H1 (cell line): ENCODE results near the gene FNDC5.

ENCODE experiments used
- GTF2F1 ChIP-seq: IDR thresholded peaks from 2 replicates; pipeline ENCODE4 v1.6.1; 2012; ENCODE audit warnings: low read depth, low read length, improper control_type of control experiment, borderline replicate concordance
- NRF1 ChIP-seq: IDR thresholded peaks from 2 replicates; pipeline ENCODE4 v1.6.1; 2011; ENCODE audit warnings: mild to moderate bottlenecking, low read depth, low read length, improper control_type of control experiment
- POLR2A ChIP-seq, 2 experiments: IDR thresholded peaks; 1 replicate in 1 of 2; 2 replicates in 1 of 2; pipeline ENCODE4 v1.6.1; 2011; ENCODE audit warnings: low read depth in 2 of 2, low read length in 2 of 2, mild to moderate bottlenecking in 2 of 2; ENCODE audit errors: control extremely low read depth in 1 of 2
- RFX5 ChIP-seq: IDR thresholded peaks from 2 replicates; pipeline ENCODE4 v1.6.1; 2011; ENCODE audit warnings: low read depth, low read length, improper control_type of control experiment, borderline replicate concordance
- RNF2 ChIP-seq: fragments of 200-900, 300-1000 bp; sonication (generic); IDR thresholded peaks from 2 replicates; pipeline ENCODE4 v1.7.1; 2016; ENCODE audit warnings: borderline replicate concordance, low read depth, mild to moderate bottlenecking, antibody characterized with exemption, low read length; ENCODE audit not compliant: poor library complexity, severe bottlenecking; ENCODE audit errors: missing control alignments
- TAF1 ChIP-seq: IDR thresholded peaks from 2 replicates; pipeline ENCODE4 v1.6.1; 2011; ENCODE audit warnings: mild to moderate bottlenecking, low read depth, low read length
- TCF12 ChIP-seq: IDR thresholded peaks from 2 replicates; pipeline ENCODE4 v1.6.1; 2011; ENCODE audit warnings: low read depth, mild to moderate bottlenecking, low read length
- TF ChIP-seq, protein P1 (sequence below), 3 experiments: IDR thresholded peaks; 1 replicate in 2 of 3; 2 replicates in 1 of 3; pipeline versions ENCODE4 v1.5.1 to v1.6.1; 2011; ENCODE audit warnings: low read length in 3 of 3, mild to moderate bottlenecking in 3 of 3, inconsistent platforms in 2 of 3, low read depth in 1 of 3, moderate library complexity in 1 of 3; ENCODE audit not compliant: insufficient read depth in 1 of 3; ENCODE audit errors: control extremely low read depth in 1 of 3

DNA sequence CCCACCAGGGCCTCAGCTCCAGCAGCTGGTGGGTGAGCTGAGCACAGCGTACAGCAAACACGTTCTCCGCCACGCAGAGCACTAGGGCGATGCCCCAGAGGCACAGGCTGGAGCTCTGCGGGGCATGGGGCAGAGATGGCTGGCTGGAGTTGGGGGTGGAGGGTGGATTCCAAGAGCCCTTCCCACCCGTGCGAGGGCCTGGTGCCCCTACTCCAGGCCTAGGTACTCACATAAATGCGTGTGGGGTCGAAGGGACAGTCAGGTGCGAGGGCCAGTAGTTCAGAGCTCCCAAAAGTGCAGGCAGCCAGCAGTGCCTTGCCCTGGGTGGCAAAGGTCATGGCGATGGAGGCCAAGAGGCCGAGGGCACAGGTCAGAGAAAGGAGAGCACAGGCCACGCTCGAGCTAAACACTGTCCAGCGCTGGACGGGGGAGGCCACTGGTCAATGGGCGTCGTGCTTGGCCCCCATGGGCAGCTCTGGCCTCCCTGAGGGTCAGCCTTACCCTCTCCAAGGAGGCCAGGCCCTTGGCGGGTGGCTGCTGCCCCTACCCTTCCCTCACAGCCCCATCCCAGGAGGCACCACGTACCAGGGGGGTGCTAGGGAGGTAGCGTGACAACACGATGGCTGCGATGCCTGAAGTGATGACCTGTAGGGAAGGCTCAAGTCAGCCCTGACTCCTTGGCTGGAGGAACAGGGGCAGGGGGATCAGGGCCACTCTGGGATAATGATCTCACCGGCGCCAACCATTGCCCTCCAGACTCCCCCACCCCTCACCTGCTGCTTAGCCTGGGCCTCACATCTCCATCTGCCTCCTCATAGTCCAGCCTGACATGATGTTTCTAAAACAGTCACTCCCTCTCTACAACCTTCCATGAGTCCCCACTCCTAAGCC is 24.9 kb upstream of the FNDC5 start:
- TF ChIP-seq, protein P1, sequence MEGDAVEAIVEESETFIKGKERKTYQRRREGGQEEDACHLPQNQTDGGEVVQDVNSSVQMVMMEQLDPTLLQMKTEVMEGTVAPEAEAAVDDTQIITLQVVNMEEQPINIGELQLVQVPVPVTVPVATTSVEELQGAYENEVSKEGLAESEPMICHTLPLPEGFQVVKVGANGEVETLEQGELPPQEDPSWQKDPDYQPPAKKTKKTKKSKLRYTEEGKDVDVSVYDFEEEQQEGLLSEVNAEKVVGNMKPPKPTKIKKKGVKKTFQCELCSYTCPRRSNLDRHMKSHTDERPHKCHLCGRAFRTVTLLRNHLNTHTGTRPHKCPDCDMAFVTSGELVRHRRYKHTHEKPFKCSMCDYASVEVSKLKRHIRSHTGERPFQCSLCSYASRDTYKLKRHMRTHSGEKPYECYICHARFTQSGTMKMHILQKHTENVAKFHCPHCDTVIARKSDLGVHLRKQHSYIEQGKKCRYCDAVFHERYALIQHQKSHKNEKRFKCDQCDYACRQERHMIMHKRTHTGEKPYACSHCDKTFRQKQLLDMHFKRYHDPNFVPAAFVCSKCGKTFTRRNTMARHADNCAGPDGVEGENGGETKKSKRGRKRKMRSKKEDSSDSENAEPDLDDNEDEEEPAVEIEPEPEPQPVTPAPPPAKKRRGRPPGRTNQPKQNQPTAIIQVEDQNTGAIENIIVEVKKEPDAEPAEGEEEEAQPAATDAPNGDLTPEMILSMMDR (IDR thresholded peaks at IDR 0.05; ENCODE audit: control extremely low read depth in 1 of 3, insufficient read depth in 1 of 3, low read depth in 1 of 3, low read length in 3 of 3) = no peak
- no peak for TF ChIP-seq POLR2A (IDR thresholded peaks at IDR 0.05; ENCODE audit: control extremely low read depth in 1 of 2, low read depth in 2 of 2, low read length in 2 of 2)
- TF ChIP-seq TAF1 = no peak
- no peak for TF ChIP-seq TCF12
- TF ChIP-seq RFX5 = no peak
- no peak for TF ChIP-seq NRF1
- TF ChIP-seq GTF2F1 = no peak
- no peak for TF ChIP-seq RNF2
